ENCODE data around the gene FNDC3A.

Gene FNDC3A

DNA sequence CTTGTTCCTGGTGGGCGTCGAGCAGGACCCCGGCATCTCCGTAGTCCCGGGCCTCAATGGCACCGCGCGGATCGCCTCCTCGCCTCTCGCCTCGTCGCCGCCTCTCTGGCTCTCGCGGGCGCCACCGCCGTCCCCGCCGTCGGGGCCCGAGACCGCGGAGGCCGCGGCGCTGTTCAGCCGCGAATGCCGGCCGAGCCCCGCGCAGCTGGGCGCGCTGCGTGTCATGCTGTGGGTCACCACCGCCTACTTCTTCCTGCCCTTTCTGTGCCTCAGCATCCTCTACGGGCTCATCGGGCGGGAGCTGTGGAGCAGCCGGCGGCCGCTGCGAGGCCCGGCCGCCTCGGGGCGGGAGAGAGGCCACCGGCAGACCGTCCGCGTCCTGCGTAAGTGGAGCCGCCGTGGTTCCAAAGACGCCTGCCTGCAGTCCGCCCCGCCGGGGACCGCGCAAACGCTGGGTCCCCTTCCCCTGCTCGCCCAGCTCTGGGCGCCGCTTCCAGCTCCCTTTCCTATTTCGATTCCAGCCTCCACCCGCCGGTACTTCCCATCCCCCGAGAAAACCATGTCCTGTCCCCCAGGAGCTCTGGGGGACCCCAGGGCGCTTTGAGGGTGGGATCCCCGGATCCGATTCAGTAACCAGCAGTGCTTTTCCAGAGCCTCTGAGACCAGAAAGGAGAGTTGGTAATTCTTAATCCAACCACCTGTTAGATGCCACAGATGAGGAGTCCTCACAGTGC lies 245.3 kb downstream of the FNDC3A start:
- no peak for DNase-seq

DNA sequence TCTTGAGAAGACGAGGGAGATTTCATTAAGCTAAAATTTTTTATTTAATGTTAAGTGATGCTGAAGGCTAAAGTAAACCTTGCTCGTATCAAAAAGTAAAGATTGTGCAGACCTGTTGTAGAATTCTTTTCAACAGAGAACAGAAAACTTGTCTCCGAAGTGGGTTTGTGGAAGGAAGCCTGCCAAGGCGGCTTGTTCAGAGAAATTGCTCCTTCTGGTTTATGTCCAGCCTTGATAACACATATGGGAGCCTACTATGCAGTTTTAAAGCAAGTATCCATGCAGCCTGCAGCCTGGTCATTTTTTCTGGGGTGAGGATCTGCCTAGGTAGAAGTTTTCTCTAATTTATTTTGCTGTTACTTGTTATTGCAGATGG lies 245.9 kb downstream of the FNDC3A start:
- no peak for DNase-seq

DNA sequence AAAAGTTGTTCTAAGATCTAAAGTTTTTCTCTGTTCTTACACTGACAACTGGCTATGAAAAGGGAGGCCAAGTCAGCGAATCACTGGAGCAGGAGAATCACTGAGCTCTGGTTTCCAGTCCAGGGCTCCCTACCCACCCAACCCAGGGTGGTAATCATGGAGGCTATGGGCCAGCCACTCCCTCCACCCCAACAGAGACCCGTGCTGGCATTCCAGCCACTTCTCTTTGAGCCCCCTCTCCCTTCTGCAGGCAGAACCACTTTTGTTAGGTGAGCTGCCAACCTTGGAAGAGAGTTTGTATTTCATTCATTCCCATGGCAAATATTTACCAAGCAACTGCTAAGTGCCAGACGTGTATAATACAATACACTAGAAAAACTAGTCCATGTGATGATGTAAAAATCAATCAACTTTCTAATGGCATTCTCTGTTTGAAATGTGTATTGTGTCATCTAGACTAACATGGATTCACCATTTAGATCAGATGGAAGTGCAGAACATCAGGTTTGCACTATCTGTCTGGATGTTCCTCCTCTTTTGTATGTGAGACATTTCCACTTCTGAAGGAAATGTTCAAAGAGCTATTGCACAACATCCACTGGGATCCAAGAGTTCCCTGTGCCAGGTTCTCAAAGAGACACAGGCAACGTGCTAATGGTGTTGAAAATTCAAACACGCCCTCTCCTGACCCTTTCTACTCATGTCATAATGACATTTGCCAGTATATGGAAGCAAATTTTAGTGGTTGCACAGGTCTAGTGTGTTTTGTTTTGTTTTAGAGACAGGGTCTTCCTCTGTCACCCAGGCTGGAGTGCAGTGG lies 249.7 kb downstream of the FNDC3A start:
- DNase-seq: no peak

DNA sequence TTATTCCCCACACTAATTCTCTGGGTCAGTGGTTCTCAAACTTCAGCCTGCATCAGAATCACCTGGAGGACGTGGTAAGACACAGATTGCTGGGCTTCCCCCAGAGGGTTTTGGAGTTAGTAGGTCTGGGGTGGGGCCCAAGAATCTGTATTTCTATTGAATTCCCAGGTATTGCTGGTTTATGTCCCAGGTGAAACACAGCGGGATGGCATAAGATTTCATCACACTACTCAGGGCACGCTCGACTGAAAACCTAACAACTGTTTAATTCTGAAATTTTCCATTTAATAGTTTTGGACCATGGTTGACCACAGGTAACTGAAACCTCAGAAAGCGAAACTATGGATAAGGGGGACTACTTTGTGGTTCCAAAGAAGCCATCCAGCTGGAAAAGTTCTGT lies 250.9 kb downstream of the FNDC3A start:
- DNase-seq: no peak

DNA sequence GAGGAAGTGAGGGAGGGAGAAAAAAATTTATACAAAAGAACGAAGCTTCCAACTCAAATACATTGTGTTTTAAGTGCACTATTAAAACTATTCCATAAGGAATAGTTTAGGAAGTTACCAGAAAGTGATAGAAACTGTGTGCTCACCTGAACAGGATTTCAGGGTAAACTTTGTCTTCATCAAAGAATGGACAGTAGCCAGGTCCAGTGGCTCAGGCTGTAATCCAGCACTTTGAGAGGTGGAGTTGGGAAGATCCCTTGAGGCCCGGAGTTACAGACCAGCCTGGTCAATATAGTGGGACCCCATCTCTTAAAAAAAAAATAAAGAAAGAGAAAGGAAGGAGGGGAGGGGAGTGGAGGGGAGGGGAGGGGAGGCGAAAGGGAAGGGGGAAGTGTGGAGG lies 259.0 kb downstream of the FNDC3A start:
- no peak for DNase-seq

DNA sequence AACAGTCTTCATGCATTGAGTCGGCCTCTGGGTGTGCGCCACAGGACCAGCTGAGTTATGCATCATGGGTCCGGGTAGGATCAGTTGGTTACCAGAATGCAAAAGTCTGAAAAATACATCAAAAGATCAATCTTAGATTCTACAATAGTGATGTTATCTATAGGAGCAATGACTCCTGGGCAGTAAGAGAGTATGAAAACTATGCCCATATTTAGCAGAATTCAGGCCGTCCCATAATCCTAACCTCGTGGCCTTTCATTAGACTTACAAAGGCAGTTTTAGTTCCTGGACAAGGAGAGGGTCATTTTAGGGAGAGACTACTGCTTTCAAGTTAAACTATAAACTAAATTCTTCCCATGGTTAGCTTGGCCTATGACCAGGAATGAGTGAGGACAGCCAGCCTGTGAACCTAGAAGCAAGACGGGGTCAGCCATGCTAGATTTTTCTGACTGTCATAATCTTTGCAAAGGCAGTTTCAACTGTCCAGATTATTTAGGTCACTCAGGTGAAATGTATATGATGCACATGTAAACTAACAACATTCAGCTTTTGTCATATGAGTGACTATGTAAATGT lies 260.2 kb downstream of the FNDC3A start:
- DNase-seq: no peak

DNA sequence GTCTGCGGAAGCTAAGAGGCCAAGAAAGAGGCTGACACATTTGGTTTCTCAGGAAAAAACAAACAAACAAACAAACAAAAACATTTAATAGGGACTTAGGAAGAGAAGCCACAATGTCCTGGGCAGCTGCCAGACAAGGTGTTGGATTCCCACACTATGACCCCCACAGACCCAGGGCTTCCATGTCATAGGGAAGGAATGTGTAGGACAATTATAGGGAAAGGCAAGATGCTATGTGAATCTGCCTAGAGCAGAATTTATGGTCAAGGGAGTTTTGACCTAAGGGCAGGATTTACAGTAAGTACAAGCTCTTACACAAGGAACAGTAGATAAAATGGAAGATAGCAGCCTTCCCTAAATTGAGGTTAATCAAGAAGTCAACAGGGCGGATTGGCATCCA lies 262.9 kb downstream of the FNDC3A start:
- peak; percentile 95 for DNase-seq

DNA sequence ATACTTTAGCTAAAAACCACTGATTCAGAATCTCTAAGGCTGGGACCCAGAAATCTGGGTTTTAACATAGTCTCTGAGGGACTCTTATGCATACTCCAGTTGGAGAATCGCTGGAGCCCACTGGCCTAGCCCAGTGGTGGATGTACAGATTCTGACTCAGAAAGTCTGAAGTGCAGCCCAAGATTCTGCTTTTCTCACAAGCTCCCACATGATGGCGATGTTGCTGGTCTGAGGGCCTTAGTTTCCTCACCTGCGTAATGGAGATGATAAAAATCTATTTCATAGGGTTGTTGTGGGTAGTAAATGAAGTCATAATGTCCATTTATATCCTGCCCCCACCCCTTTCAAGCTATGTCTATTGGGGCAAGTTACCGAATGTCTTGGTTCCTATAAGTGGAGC lies 264.3 kb downstream of the FNDC3A start:
- DNase-seq: peak; percentile 63

DNA sequence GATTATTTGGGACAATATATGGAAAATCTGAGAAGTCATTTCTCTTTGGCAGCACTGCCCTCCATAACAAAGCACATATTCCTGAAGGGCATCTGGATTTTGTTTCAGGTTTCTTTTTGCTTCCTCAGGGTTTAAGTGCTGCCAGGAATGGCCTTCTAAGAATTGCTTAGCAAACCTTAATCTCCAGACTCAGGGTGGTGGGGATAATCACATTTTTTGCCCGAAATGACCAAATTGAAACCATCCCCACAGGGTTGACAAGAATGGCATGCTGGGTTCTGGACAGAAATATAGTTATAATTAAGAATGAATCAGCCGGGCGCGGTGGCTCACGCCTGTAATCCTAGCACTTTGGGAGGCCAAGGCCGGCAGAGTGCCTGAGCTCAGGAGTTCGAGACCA lies 265.6 kb downstream of the FNDC3A start:
- DNase-seq: no peak

DNA sequence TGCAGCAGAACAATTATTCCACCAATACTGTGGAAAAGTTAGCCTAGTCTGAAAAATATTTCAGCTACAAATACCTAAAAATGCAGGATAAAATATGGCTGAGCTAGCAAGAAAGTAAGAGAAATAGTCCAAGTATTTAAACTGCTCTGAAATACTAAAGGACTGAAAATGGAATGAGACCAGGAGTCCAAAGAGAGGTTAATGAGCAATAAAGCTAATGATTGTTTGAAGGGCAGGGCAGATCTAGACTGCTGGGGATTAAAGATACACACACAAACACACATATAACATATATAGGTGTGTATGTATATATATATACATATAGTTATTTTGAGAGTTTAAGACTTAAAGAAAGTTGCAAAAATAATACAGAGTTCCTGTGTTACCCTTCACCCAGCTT lies 269.4 kb downstream of the FNDC3A start:
- no peak for DNase-seq

DNA sequence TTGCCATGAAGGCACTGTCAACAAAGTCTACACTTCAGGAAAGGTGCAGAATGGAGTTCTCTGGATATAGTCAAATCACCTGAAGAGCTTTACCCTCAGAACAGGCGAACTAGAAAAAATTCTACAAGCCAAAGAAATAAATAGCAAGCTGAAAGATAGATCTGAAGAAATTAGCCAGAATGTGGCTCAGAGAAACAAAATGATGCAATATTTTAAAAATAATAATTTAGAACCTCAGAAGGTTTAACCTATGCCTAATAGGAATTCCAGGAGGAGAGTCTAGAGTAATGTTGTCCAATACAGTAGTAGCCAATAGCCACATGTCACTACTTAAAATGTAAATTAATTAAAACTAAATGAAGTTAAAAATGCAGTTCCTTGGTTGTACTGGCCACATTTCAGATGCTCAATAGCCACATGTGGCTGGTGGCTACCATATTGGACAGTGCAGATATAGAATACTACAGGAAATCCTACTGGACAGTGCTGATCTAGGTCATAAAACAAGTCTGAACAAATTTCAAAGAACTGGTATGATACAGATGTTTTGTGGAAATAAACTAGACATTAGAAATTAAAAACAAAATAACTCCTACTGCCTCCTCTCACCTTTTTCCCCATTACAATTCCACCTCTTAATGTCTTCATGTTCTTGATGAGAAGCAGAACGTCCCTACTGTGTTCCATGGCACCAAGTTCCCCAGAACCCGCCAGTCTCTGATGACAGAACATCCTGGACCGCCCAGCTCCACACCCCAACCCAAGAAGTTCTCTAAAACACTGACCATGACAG lies 271.3 kb downstream of the FNDC3A start:
- no peak for DNase-seq

DNA sequence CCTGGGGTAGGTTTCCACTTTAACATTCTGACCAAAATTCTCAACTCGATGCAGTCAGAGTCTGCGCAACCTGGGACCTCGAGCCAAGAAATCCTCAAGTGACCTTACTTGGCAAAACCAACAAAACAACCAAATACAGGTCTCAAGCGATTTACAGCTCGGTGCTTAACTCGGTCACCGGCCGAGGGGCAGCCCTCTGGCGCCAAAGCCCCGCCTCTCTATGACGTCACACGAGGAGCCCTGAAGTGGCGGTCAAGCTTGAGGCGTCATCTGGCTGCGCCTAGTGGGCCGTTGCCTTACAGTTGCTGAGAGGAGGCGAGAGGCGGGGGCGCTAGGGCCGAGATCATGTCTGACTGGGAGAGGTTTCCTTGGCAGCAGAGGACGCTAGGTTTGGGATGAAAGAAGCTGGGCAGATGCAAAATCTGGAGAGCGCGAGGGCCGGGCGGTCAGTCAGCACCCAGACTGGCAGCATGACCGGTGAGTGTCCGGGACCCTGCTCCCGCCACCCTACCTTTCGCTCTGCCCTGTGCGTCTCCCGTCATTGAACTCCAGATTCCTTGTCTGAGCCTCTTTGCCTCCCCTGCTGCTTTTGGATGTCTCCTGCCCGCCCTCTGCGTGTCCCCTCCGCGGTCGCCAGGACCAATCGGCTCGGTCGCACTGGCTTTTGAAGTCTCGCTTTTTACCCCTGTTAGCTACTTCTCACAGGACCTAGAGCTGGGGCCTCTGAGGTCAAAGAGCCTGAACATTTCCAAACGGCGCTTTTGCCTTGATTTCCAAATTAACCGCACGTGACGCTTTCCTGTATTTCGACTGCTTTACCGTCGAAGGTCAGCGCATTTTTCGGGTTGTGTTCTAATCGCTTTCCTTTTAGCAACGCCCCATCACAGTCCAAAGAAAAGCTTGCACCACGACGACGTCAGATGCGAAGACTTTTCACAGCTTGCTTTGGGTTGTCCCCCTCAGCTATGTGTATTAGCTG lies 272.2 kb downstream of the FNDC3A start, which contains the start of gene CDADC1:
Gene CDADC1 (plus strand): TSS at position 283 of the 979 bp plus-strand sequence. CDS start 113 bp downstream, at position 396.
- peak; percentile 99 for DNase-seq

DNA sequence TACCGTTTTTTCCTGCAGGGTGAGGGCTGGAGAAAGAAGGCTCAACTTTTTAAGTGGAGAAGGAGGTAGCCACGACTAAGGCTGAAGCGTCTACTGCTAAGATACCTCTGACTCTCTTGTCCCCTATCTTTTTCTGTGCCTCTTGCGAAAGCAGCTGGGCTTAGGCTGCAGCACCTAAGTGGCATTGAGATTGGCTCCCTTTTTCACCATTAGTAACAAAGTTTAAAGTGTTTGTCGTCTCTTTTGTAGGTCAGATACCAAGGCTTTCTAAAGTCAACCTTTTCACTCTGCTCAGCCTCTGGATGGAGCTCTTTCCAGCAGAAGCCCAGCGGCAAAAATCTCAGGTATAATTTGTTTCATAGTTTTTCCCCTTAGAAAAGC lies 272.9 kb downstream of the FNDC3A start:
- DNase-seq: no peak

DNA sequence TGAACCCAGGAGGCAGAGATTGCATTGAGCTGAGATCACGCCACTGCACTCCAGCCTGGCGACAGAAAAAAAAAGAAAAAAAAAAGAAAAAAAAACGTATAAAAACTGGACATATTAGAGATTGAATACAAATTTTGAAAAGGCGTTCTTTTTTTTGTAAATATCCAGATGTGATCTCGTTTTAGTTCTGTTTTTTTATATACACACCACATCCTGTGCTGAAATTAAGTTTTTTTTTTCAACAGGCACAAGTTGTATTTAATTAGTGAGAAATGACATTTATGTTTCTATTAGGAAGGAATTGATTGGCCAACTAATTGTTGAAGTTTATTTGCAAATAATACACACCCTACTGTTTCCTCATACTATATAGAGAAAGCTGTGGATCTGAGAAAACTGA lies 275.6 kb downstream of the FNDC3A start:
- DNase-seq: no peak

DNA sequence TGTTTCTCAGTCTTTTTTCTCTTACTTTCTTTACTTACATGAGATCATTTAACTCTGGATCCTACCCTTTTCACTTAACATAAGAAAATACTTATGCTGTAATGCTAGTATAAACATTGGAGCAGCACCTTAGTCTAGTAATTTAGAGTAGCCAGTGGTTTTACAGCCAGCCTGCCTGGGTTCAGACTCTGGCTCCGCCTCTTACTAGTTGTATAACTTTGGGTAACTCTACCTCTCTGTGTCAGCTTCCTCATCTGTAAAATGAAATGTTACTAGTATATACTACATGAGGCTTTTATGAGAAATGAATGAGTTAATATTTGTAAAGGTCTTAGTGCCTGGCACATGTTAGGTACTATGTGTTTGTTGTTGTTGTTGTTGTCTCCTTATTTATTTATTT lies 277.6 kb downstream of the FNDC3A start:
- DNase-seq: no peak

DNA sequence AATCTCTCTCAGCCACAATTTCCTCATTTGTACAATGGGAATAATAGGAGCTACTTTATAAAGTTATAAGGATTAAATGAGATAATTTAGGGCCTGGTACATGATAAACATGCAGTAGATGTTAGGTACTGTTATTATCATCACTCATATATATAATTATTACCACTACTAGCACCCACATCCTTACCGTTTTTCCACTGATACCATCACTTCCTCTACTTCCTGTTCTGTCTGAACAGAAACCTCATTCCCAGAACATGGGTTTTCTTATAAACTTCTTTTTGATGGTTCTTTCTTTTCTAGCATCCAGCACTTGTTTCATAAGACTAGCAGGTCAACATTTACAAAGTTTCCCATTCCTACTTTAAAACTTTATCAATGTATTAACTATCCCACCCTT lies 278.3 kb downstream of the FNDC3A start:
- DNase-seq: no peak

DNA sequence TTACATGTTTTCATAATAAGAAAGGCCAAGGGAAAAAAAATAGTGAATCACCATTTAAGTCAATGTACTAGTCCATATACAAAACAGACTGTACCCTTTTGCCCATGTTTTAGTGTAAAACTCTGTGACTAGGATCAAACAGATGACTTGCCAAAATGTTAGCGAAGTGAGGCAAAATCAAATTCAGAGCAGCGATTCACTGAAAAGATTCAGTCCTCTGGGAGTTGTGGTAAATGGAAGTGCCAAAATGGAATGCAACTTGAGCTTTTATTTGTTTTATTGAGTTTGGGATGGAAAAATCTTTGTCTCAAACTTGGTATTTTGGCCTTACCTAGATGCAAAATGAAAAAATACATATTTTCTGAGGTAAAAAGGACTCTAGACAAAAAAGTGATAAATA lies 281.1 kb downstream of the FNDC3A start:
- no peak for DNase-seq

DNA sequence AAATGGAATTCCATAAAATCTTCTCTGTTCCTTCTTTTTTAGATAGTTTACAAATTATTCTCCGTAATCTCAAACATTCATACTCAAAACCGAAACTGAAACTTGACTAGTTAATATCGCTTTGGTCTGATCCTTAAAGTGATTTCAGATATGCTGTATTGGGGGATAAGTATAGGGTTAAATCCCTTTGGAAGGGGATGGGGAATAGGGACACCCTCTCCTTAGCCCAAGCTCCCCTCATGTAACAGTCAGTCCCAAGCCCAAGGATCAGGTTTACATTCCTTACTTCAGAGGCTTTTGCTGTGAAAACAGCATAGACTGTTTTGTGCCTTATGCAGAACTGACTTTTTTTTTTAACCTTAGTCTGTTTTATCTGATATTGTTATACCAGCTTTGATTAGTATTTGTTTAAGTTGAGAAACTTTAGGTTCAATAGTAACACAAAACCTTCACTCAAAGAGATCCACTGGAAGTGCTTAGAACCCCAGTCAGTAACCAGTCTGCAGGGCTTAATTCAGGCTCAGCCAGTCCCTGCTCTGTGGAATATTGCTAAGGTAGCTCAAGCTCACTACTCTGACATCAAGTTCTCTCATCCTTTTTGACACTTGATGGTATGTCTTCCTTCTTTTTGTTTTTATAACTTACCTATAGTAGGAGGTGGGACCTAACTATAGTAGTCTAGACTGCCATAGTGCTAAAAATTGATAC lies 282.5 kb downstream of the FNDC3A start:
- DNase-seq: no peak

Measured in islet precursor cell (in vitro differentiated cells).